ENCODE data around the gene ZFAND6.
A peak's percentile ranks its signal among the peaks of the same experiment; 100 is the strongest.

ZFAND6 gene

GRCh38 chr15:80052597-80053304 is 6.7 kb upstream of the ZFAND6 start:
- no peak for DNase-seq (ENCODE audit: low read depth)

DNA sequence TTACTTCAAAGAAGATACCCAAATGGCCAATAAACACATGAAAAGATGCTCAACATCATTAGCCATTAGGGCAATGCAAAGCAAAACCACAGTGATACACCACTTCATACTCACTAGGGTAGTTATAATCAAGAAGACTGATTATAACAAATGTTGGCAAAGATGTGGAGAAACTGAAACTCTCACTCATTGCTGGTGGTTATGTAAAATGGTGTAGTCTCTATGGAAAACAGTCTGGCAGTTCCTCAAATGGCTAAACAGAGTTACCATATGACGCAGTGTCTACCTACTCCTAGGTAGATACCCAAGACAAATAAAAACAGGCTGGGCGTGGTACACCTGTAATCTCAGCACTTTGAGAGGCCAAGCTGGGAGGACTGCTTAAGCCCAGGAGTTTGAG is 3.5 kb upstream of the ZFAND6 start:
- no peak for DNase-seq (ENCODE audit: low read depth)

- DNase-seq (ENCODE audit: low read depth) = no peak
These were observed 1.4 kb upstream of the ZFAND6 start for GRCh38 chr15:80058044-80058443.

GRCh38 chr15:80059786-80060355 is 395 bp downstream of the ZFAND6 start:
- DNase-seq (ENCODE audit: low read depth) = peak; percentile 63

GRCh38 chr15:80060356-80061006 is 1.0 kb downstream of the ZFAND6 start:
- no peak for DNase-seq (ENCODE audit: low read depth)

GRCh38 chr15:80061582-80061981 is 2.1 kb downstream of the ZFAND6 start:
- DNase-seq (ENCODE audit: low read depth) = no peak

GRCh38 chr15:80066912-80067311 is 7.4 kb downstream of the ZFAND6 start:
- no peak for DNase-seq (ENCODE audit: low read depth)

- DNase-seq (ENCODE audit: low read depth) = no peak
These were observed 9.1 kb downstream of the ZFAND6 start for GRCh38 chr15:80068578-80068977.

- DNase-seq (ENCODE audit: low read depth) = no peak
These were observed 11.4 kb downstream of the ZFAND6 start for GRCh38 chr15:80070840-80071239.

DNA sequence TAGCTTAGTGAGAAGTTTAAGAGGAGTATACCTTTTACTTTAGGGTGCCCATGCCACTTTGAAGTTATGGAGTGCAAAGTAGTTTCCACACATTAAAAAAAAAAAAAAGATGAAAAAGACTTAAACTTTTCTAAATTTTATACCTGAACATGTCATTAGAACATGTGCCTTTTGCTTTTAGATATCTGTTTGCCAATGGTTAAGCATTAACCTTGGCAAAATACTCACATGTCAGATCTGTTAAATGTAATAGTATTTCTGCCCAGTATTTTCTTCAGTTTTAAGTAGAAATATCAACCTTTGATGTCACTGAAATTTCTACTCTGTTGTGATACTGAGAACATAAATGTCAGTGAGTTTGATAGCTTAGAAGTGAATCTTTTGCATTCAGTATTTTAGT is 12.2 kb downstream of the ZFAND6 start:
- DNase-seq (ENCODE audit: low read depth) = no peak

DNA sequence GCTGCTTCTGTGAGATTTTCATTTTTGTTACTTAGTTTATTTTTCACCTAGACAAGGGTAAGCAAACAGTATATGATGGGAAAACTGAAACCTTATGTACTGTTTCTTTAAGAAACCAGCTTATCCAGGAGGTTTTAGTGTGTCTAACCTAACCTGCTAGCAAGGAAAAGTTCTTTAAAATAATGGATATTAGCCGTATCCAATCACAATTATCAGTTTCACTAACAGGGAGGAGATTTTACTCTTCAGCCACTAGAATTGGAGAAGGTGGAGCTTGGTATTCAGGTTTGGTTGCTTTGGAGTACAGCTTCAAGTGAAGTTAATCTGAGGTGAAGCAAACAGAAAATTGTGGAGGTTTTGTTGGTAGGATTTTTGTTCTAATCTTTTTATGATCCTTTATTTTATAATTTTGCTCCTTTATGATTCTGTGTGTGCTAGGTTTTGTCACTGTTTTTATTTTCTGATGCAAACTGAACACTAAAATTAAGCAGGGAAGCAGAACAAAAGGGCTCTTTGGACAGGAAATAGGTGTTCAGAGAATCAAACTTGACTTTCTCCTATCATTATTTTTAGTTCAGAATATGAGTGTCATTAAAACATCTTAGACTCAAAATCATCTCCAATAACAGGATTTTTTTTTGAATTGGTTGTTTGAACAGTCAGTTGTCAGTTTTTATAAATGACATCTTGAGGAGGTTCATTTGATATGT is 13.0 kb downstream of the ZFAND6 start:
- no peak for DNase-seq (ENCODE audit: low read depth)

- DNase-seq (ENCODE audit: low read depth) = no peak
These were observed 13.7 kb downstream of the ZFAND6 start for GRCh38 chr15:80073197-80073596.

- DNase-seq (ENCODE audit: low read depth) = no peak
These were observed 17.1 kb downstream of the ZFAND6 start for GRCh38 chr15:80076321-80077318.

DNA sequence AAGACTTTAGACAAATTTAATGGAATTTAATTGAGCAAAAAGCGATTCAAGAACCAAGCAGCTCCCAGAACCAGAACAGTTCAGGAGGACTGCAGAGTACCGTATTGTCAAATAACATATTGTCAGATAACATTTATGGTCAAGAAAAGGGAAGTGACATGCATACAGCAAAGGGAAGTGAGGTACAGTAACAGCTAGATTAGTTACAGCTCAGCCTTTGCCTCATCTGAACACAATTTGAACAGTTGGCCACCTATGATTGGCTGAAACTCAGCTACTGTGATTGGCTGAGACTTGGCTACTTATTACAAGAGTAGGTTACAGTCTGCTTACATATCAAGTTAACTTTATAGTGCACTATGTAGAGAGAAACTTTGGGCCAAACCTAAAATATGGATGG is 21.9 kb downstream of the ZFAND6 start:
- DNase-seq (ENCODE audit: low read depth) = no peak

DNA sequence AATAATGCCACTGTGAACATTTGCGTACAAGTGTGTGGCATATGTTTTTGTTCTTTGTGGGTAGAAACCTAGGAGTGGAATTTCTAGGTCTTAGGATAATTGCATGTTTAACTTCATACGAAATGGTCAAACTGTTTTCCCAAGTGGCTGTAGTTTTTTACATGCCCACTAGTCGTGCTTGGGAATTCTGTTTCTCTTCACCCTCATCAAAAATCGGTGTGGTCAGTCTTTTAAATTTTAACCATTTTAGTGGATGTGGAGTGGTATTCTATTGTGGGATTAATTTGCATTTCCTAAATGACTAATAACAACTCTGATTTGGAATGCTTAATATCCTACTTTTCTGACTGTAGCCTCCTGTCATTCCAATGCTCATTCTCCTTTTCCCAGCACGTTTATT is 27.6 kb downstream of the ZFAND6 start:
- DNase-seq (ENCODE audit: low read depth) = no peak

DNA sequence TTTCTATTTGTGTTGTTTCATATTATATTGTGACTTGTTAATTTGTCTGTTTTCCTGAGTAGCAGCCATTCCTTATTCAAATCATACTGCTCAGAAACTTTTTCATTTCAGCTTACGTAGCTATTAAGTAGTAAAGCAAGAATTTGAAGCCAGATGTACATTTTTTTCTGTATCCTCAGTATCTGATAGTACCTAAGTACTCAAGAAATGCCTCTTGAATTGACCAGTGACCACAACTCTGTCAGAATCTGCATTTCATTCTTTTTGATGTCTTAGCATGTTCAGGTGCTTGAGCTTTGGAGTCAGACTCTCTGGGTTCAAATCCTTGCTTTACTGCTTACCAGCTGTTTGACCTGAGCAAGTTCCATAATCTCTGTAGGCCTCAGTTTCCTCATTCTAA is 30.6 kb downstream of the ZFAND6 start:
- DNase-seq (ENCODE audit: low read depth) = no peak

- DNase-seq (ENCODE audit: low read depth) = no peak
These were observed 31.5 kb downstream of the ZFAND6 start for GRCh38 chr15:80090879-80091503.

DNA sequence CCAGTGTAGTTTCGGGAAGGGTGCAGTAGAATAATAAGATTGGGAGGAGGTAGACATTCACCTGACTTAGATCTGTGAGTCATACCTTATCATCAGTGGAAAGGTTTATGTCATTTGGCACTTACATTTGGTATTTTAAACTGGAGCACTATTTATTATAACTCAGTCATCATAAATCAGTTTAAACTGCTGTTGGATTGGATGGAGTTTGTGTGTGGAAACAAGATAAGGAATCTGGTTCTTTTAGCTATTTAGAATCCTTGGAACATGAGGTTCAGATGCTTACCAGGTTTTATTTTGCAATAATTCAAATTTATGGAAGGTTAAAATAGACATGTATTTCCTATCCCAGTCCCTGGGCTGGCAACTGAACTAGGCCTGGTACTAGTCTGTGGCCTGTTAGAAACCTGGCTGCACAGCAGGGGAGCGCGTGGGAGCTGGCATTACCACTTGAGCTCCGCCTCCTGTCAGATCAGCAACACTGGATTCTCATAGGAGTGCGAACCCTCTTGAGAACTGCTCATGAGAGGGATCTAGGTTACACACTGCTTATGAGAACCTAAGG is 34.5 kb downstream of the ZFAND6 start:
- DNase-seq (ENCODE audit: low read depth) = no peak

- no peak for DNase-seq (ENCODE audit: low read depth)
These were observed 36.0 kb downstream of the ZFAND6 start for GRCh38 chr15:80095511-80095910.

GRCh38 chr15:80095969-80096368 is 36.5 kb downstream of the ZFAND6 start:
- no peak for DNase-seq (ENCODE audit: low read depth)

DNA sequence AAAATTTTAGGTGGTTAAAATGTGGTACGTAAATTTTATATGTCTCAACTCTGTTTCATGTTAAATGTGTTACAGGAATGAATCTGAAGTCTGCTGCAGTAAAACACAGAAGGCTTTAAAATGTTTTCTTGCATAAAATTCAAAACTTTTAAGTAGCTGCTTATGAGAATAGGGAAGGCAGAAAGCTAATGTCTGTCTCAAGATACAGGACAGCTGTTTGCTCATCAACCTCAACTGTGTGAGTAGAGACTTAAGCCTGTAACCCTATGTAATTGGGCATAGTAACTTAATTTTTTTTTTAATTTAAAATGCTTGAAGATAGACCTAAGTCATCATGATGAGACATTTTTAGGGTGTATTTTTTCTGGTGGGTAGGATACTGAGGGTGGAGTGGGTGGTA is 38.9 kb downstream of the ZFAND6 start:
- no peak for DNase-seq (ENCODE audit: low read depth)
